NCI-H2227 (cell line): ENCODE data around the gene RBM34.
"Not testable (repeated sequence)": the region's sequence is repeated elsewhere in the genome, so short reads cannot be mapped to it uniquely, and the experiment has no call there.

ENCODE experiments used
- DNase-seq: peaks from one replicate; lab custom pipeline; 2025; ENCODE audit not compliant: unreplicated experiment; lab: John Stamatoyannopoulos, UW

RBM34 gene

GRCh38 chr1:235093013-235093695 lies 67.9 kb downstream of the RBM34 start:
- peak; percentile 38 for DNase-seq

GRCh38 chr1:235092415-235092814 lies 68.6 kb downstream of the RBM34 start:
- DNase-seq: not testable (repeated sequence)

GRCh38 chr1:235092045-235092406 lies 69.0 kb downstream of the RBM34 start:
- DNase-seq: not testable (repeated sequence)

- DNase-seq: not testable (repeated sequence)
Observed at GRCh38 chr1:235091319-235092044, 69.6 kb downstream of the RBM34 start.

- DNase-seq: peak; percentile 57
Observed at GRCh38 chr1:235090406-235091069, 70.5 kb downstream of the RBM34 start.

- DNase-seq: no peak
Observed at GRCh38 chr1:235088907-235089306, 72.1 kb downstream of the RBM34 start.

- no peak for DNase-seq
Observed at GRCh38 chr1:235088430-235088829, 72.6 kb downstream of the RBM34 start.

- no peak for DNase-seq
Observed at GRCh38 chr1:235087906-235088305, 73.1 kb downstream of the RBM34 start.

- DNase-seq: not testable (repeated sequence)
Observed at GRCh38 chr1:235085411-235086117, 75.5 kb downstream of the RBM34 start.
